ENCODE data around the gene PASK.

- TF ChIP-seq CTCF (IDR thresholded peaks at IDR 0.05) (no peak), ZNF425 (CRISPR knock-in tag; conservative IDR thresholded peaks at IDR 0.05) (no peak), E2F1 (CRISPR knock-in tag; IDR thresholded peaks at IDR 0.05) (no peak), ETV6 (CRISPR knock-in tag; IDR thresholded peaks at IDR 0.05) (no peak), E2F4 (CRISPR knock-in tag; IDR thresholded peaks at IDR 0.05; ENCODE audit: borderline replicate concordance, low read depth) (no peak), SP1 (CRISPR knock-in tag; conservative IDR thresholded peaks at IDR 0.05) (no peak), JUN (CRISPR knock-in tag; IDR thresholded peaks at IDR 0.05) (no peak), NR3C1 (CRISPR knock-in tag; conservative IDR thresholded peaks at IDR 0.05; ENCODE audit: low read depth) (no peak), MAX (CRISPR knock-in tag; IDR thresholded peaks at IDR 0.05) (no peak), ELF4 (CRISPR knock-in tag; IDR thresholded peaks at IDR 0.05; ENCODE audit: low read depth) (no peak), ATF3 (CRISPR knock-in tag; conservative IDR thresholded peaks at IDR 0.05) (no peak), TCF7 (CRISPR knock-in tag; IDR thresholded peaks at IDR 0.05; ENCODE audit: low read depth) (no peak), GTF2I (CRISPR knock-in tag; conservative IDR thresholded peaks at IDR 0.05) (no peak), ESRRA (CRISPR knock-in tag; IDR thresholded peaks at IDR 0.05; ENCODE audit: borderline replicate concordance) (no peak)
These were observed 49.4 kb upstream of the PASK start for GRCh38 chr2:241198381-241199279.
